Stimulated activated memory B cell treated with anti-CD40 and anti-IgM and Interleukin-4, amounts not matched to agents 10 μg/mL and 1 μg/mL and 100 μg/mL, for 72 hours (primary cell): ENCODE measurements around the gene NPAT.
A peak's percentile ranks its signal among the peaks of the same experiment; 100 is the strongest.

Experiments
- ATAC-seq: fragments of 150-1000 bp; cut with Tn5 transposase; 2 replicates; pipeline ENCODE4 v1.10.0; 2021
- H3K27ac Mint-ChIP-seq: one replicate; pipeline ENCODE4 v1.8.0; 2022; ENCODE audit warnings: mild to moderate bottlenecking, mixed read lengths
- H3K27me3 Mint-ChIP-seq: one replicate; pipeline ENCODE4 v1.8.0; 2022; ENCODE audit warnings: mixed read lengths
- H3K36me3 Mint-ChIP-seq: one replicate; pipeline ENCODE4 v1.8.0; 2022; ENCODE audit warnings: mixed read lengths
- H3K4me1 Mint-ChIP-seq: one replicate; pipeline ENCODE4 v1.8.0; 2022; ENCODE audit warnings: mixed read lengths
- H3K4me3 Mint-ChIP-seq: one replicate; pipeline ENCODE4 v1.8.0; 2022; ENCODE audit warnings: mild to moderate bottlenecking, moderate library complexity, mixed read lengths
- H3K9me3 Mint-ChIP-seq: one replicate; pipeline ENCODE4 v1.8.0; 2022; ENCODE audit warnings: mixed read lengths

The NPAT gene

DNA sequence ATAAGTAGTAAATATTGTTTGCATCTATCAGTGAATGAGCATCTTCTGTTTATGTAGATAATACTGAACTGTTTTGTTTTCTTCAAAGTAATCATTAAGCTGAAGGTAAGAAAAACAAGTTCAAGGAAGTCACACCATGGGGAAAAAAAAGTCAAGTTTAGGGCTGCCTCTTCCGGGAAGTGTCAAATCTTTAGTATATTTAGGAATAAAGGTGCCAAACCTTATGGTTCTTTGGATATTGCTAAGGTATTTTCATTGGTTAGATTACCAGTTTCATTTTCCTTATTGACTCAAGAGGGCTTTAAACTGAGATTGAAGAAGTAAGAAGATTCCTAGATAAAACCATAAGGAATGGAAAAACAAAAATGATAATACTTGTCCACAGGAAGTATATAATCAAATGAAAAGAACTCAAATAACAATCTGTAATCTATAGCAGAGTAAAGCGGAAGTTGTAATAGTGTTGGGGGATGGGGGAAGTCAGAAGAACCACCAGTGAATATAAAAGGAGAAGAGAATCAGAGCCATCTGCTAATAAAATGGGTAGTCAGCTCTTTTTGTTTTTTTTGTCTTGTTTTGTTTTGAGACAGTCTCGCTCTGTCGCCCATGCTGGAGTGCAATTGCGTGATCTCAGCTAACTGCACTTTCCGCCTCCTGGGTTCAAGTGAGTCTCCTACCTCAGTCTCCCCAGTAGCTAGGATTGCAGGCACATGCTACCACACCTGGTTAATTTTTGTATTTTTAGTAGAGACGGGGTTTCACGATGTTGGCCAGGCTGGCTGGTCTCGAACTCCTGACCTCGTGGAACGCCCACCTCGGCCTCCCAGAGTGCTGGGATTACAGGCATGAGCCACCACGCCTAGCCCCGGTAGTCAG is 2.7 kb upstream of the NPAT start:
- H3K27ac Mint-ChIP-seq, result no peak overlapping the region
- H3K4me3 Mint-ChIP-seq, result no peak overlapping the region
- peaks cover 32% of the 10 kb centered on the region for H3K36me3 Mint-ChIP-seq

DNA sequence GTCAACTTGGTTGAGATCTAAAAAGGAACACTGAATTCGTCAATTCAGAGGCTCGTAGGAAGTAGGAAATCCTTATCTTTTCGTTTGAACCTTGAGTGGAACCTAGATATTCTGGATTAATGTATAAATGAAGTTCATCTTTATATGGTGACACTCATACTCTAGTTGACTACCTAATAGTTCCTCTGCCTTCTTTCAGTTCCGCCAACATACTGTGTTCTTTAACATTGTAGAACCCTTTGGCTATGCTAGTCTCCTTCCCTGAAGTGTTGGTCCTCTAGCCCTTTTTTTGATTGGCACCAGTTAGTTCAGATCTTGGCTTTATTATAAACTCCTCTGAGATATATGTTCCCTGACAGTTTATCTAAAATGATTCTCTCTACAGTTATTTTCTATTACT is 1.9 kb upstream of the NPAT start:
- Mint-ChIP-seq H3K4me1 (peaks cover 56% of the 10 kb centered on the region), H3K27ac (no peak overlapping the region), H3K9me3 (no peaks in the 10 kb centered on the region), H3K36me3 (peaks cover 32% of the 10 kb centered on the region), H3K4me3 (no peak overlapping the region), H3K27me3 (no peaks in the 10 kb centered on the region)
- ATAC-seq, result no peak

More for the DNA sequence above, 2.7 kb upstream of the NPAT start:
- no peaks in the 10 kb centered on the region for H3K9me3 Mint-ChIP-seq
- H3K27me3 Mint-ChIP-seq, result no peaks in the 10 kb centered on the region
- peak; percentile 51 for ATAC-seq
- peaks cover 49% of the 10 kb centered on the region for H3K4me1 Mint-ChIP-seq

DNA sequence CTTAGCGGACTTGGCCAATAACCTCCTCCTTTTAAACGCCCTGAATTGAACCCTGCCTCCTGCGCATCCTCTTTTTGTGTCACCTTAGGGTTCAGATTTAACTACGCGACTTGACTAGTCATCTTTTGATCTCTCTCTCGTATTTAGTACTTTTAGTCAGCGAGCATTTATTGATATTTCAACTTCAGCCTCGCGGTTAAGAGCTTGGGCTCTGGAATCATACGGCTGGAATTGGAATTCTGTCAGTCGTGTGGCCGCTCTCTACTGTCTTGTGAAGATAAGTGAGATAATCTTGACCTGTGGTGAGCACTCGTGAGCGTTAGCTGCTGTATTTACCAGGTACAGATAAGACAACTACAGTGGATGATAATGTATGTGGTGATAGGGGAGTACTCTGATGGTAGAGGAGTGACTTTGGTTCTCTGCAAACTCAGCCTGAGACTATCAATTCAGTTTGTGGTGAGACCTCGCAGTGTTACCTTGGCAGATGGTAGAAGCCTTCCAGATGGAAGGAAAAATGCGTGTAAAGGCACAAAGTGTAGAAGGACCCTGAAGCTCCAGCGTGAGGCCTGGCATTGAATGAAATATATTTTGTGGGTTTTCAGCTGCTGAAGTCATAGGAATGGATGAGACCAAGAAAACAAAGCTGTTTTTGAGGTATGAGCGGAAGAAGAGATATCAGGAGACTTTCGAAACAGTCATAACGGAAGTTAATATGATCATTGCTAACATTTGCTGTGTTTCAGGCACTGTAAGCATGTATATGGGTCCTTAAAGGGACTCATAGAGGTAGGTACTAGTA is 1.1 kb upstream of the NPAT start:
- peaks cover 62% of the 10 kb centered on the region for H3K4me1 Mint-ChIP-seq
- peaks cover 34% of the 10 kb centered on the region for H3K36me3 Mint-ChIP-seq

GRCh38 chr11:108221911-108222573 is 396 bp downstream of the NPAT start:
- no peak overlapping the region for H3K4me3 Mint-ChIP-seq
- H3K27ac Mint-ChIP-seq, result no peak overlapping the region
- H3K4me1 Mint-ChIP-seq, result peaks cover 67% of the 10 kb centered on the region
- H3K36me3 Mint-ChIP-seq, result peaks cover 38% of the 10 kb centered on the region
- H3K27me3 Mint-ChIP-seq, result no peaks in the 10 kb centered on the region
- no peaks in the 10 kb centered on the region for H3K9me3 Mint-ChIP-seq
- peak; percentile 2 for ATAC-seq

More for the DNA sequence above, 1.1 kb upstream of the NPAT start:
- Mint-ChIP-seq H3K4me3 (no peak overlapping the region), H3K27me3 (no peaks in the 10 kb centered on the region), H3K27ac (no peak overlapping the region), H3K9me3 (no peaks in the 10 kb centered on the region)
- peak; percentile 3 for ATAC-seq

- no peaks in the 10 kb centered on the region for H3K9me3 Mint-ChIP-seq
- no peak for ATAC-seq
- H3K4me1 Mint-ChIP-seq, result peaks cover 65% of the 10 kb centered on the region
- H3K4me3 Mint-ChIP-seq, result no peak overlapping the region
- H3K27ac Mint-ChIP-seq, result no peak overlapping the region
- H3K27me3 Mint-ChIP-seq, result no peaks in the 10 kb centered on the region
- H3K36me3 Mint-ChIP-seq, result peaks cover 35% of the 10 kb centered on the region
Measured at GRCh38 chr11:108221371-108221770, 1.1 kb downstream of the NPAT start.

- no peak overlapping the region for H3K27ac Mint-ChIP-seq
- H3K27me3 Mint-ChIP-seq, result no peaks in the 10 kb centered on the region
- H3K9me3 Mint-ChIP-seq, result no peaks in the 10 kb centered on the region
- ATAC-seq, result no peak
- peaks cover 62% of the 10 kb centered on the region for H3K4me1 Mint-ChIP-seq
- peaks cover 34% of the 10 kb centered on the region for H3K36me3 Mint-ChIP-seq
- no peak overlapping the region for H3K4me3 Mint-ChIP-seq
Measured at GRCh38 chr11:108220721-108221336, 1.6 kb downstream of the NPAT start.

GRCh38 chr11:108218912-108219783 is 3.3 kb downstream of the NPAT start:
- no peak for ATAC-seq
- peaks cover 58% of the 10 kb centered on the region for H3K4me1 Mint-ChIP-seq
- H3K36me3 Mint-ChIP-seq, result peaks cover 48% of the 10 kb centered on the region
- peak overlapping the region; percentile 22 for H3K4me3 Mint-ChIP-seq
- no peaks in the 10 kb centered on the region for H3K27me3 Mint-ChIP-seq
- peak overlapping the region; percentile 11 for H3K27ac Mint-ChIP-seq
- no peaks in the 10 kb centered on the region for H3K9me3 Mint-ChIP-seq

DNA sequence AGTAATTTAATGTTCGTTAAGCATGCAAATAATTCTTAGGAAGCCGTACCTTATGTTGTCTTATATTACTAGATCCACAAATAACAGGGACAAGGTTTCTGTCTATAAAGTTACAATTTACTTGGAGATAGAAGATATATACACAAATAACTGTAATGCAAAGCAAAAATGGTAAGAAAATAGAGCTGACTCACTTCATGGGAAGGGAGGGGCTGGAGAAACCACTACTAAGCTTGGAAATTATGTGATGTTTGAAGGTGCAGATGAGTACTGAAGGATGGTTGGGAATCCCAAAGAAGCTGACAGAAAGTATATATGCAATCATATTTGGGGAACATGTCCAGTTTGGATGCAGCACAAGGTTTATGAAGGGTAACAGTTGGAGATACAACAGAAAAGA is 4.0 kb downstream of the NPAT start:
- no peaks in the 10 kb centered on the region for H3K9me3 Mint-ChIP-seq
- no peaks in the 10 kb centered on the region for H3K27me3 Mint-ChIP-seq
- H3K27ac Mint-ChIP-seq, result peak overlapping the region; percentile 11
- peaks cover 65% of the 10 kb centered on the region for H3K4me1 Mint-ChIP-seq
- no peak for ATAC-seq
- H3K36me3 Mint-ChIP-seq, result peaks cover 50% of the 10 kb centered on the region
- H3K4me3 Mint-ChIP-seq, result no peak overlapping the region

- Mint-ChIP-seq H3K27ac (no peak overlapping the region), H3K36me3 (peaks cover 50% of the 10 kb centered on the region), H3K9me3 (no peaks in the 10 kb centered on the region), H3K4me1 (peaks cover 66% of the 10 kb centered on the region), H3K27me3 (no peaks in the 10 kb centered on the region), H3K4me3 (no peak overlapping the region)
- ATAC-seq, result no peak
Measured at GRCh38 chr11:108216988-108217387, 5.5 kb downstream of the NPAT start.

DNA sequence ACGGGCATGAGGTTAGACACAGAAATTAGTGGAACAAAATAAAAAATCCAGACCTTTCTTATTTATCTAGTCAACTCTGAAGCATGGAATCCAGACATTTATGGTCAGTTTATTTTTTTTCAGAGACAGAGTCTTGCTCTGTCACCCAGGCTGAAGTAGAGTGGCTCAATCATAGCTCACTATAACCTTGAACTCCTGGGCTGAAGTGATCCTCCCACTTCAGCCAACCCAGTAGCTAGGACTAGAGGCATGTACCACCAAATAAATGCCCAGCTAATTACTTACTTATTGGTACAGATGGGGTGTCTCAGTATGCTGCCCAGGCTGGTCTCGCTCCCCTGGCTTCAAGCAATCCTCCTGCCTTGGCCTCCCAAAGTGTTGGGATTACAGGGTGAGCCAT is 8.7 kb downstream of the NPAT start:
- H3K4me1 Mint-ChIP-seq, result peaks cover 52% of the 10 kb centered on the region
- peaks cover 56% of the 10 kb centered on the region for H3K36me3 Mint-ChIP-seq
- no peaks in the 10 kb centered on the region for H3K9me3 Mint-ChIP-seq
- H3K27ac Mint-ChIP-seq, result no peak overlapping the region
- no peaks in the 10 kb centered on the region for H3K27me3 Mint-ChIP-seq
- no peak overlapping the region for H3K4me3 Mint-ChIP-seq
- no peak for ATAC-seq

- H3K27me3 Mint-ChIP-seq, result no peaks in the 10 kb centered on the region
- peaks cover 71% of the 10 kb centered on the region for H3K36me3 Mint-ChIP-seq
- no peak overlapping the region for H3K27ac Mint-ChIP-seq
- no peak for ATAC-seq
- no peak overlapping the region for H3K4me3 Mint-ChIP-seq
- H3K9me3 Mint-ChIP-seq, result peaks cover 3% of the 10 kb centered on the region
- H3K4me1 Mint-ChIP-seq, result peaks cover 37% of the 10 kb centered on the region
Measured at GRCh38 chr11:108210441-108210840, 12.0 kb downstream of the NPAT start.

- no peak for ATAC-seq
- H3K27me3 Mint-ChIP-seq, result no peaks in the 10 kb centered on the region
- peaks cover 12% of the 10 kb centered on the region for H3K9me3 Mint-ChIP-seq
- peaks cover 38% of the 10 kb centered on the region for H3K4me1 Mint-ChIP-seq
- H3K4me3 Mint-ChIP-seq, result no peak overlapping the region
- peaks cover 86% of the 10 kb centered on the region for H3K36me3 Mint-ChIP-seq
- H3K27ac Mint-ChIP-seq, result no peak overlapping the region
Measured at GRCh38 chr11:108207683-108208060, 14.8 kb downstream of the NPAT start.

DNA sequence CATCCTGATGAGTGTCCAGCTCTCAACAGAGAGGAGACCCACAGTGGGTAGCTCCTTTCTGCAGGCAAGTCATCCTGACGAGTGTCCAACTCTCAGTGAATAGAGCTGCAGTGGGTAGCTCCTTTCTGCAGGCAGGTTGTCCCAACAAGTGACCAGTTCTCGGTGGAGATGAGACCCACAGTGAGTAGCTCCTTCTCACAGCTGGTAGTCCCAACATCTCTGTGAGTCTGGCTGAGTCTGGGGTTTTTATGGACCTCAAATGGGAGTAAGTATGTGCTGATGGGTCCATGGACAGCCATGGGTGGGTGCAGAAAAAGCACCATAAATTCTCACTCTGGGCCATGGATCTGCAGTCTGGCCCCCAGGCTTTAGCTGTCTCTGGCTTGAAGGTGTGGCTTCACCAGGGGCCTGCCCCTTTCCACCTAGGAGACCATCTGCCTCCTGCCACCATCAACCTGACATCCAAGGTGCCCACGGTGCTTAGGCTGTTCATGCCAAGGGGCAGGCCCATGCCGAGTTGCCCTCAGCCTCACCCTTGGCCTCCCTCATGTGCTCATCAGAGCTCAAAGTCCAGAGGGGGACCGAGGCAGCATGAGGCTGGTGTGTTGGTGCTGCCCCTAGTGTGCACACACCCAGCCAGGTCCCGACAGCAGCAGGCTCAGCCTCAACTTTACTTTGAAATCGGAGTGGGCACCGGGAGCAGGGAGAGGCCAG is 15.3 kb downstream of the NPAT start:
- no peak for ATAC-seq
- Mint-ChIP-seq H3K4me1 (peaks cover 38% of the 10 kb centered on the region), H3K27me3 (no peaks in the 10 kb centered on the region), H3K36me3 (peaks cover 86% of the 10 kb centered on the region), H3K27ac (no peak overlapping the region), H3K4me3 (no peak overlapping the region), H3K9me3 (peaks cover 12% of the 10 kb centered on the region)

GRCh38 chr11:108206171-108206570 is 16.3 kb downstream of the NPAT start:
- Mint-ChIP-seq H3K4me3 (no peak overlapping the region), H3K27ac (no peak overlapping the region), H3K36me3 (peaks cover 81% of the 10 kb centered on the region), H3K9me3 (peaks cover 12% of the 10 kb centered on the region), H3K4me1 (peaks cover 38% of the 10 kb centered on the region), H3K27me3 (no peaks in the 10 kb centered on the region)
- ATAC-seq, result no peak
